ENCODE results near the gene CFAP20DC. TPM values are rescaled to one million over a fixed set of nuclear protein-coding genes. Genes with fewer than 3 reads are reported as not detected.
A peak's percentile ranks its signal among the peaks of the same experiment; 100 is the strongest.

The CFAP20DC gene
- total and polyA plus RNA-seq, 4 donors: 0.98 to 2.1 (median 1.5) TPM

DNA sequence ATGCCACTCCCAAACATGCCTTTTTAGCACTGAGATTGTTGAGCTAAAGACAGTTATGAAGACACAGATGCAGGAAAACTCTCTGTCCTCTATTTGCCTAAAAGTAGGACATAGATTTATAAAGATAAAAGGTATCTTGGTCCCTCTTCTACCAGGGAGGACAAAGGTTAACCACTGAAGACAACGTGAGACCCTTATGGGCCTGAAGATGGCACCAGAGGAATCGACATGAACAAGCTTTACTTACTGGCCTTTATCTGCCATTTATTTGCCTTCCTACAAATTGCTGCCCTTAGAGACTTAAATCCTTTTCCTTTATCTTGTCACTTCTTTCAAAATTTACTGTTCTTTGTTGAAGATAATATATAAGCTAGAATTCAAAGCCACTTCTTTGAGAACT is 273.6 kb downstream of the CFAP20DC start:
- DNase-seq (ENCODE audit: low spot score): no peak
- Histone ChIP-seq H3K4me3 (ENCODE audit: low read depth in 1 of 3, low read length in 3 of 3) (no peak overlapping the region), H3K27me3 (ENCODE audit: control insufficient read depth in 4 of 4, insufficient read depth in 4 of 4, low read length in 3 of 4) (no peaks in the 10 kb centered on the region), H3K36me3 (ENCODE audit: control insufficient read depth in 4 of 4, insufficient read depth in 3 of 4, low read depth in 1 of 4, low read length in 3 of 4) (no peaks in the 10 kb centered on the region), H3K27ac (ENCODE audit: low read depth in 1 of 2, low read length in 2 of 2) (no peak overlapping the region), H3K9ac (ENCODE audit: low read depth in 1 of 2, low read length in 2 of 2) (no peak overlapping the region), H3K4me1 (ENCODE audit: control insufficient read depth in 4 of 4, insufficient read depth in 4 of 4, low read length in 3 of 4) (no peaks in the 10 kb centered on the region), H3K9me3 (ENCODE audit: control insufficient read depth in 4 of 4, low read length in 3 of 4) (peaks cover 1 to 14% (median 4%) of the 10 kb centered on the region in 4 donors)
- 44% methylated on average over 2 of the region's 2 CpGs for WGBS
- no peak for TF ChIP-seq JUND (IDR thresholded peaks at IDR 0.05)
- TF ChIP-seq, protein P1, sequence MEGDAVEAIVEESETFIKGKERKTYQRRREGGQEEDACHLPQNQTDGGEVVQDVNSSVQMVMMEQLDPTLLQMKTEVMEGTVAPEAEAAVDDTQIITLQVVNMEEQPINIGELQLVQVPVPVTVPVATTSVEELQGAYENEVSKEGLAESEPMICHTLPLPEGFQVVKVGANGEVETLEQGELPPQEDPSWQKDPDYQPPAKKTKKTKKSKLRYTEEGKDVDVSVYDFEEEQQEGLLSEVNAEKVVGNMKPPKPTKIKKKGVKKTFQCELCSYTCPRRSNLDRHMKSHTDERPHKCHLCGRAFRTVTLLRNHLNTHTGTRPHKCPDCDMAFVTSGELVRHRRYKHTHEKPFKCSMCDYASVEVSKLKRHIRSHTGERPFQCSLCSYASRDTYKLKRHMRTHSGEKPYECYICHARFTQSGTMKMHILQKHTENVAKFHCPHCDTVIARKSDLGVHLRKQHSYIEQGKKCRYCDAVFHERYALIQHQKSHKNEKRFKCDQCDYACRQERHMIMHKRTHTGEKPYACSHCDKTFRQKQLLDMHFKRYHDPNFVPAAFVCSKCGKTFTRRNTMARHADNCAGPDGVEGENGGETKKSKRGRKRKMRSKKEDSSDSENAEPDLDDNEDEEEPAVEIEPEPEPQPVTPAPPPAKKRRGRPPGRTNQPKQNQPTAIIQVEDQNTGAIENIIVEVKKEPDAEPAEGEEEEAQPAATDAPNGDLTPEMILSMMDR (IDR thresholded peaks at IDR 0.05; ENCODE audit: low read depth, low read length, missing input control): peak; percentile 2
- TF ChIP-seq, protein P2, sequence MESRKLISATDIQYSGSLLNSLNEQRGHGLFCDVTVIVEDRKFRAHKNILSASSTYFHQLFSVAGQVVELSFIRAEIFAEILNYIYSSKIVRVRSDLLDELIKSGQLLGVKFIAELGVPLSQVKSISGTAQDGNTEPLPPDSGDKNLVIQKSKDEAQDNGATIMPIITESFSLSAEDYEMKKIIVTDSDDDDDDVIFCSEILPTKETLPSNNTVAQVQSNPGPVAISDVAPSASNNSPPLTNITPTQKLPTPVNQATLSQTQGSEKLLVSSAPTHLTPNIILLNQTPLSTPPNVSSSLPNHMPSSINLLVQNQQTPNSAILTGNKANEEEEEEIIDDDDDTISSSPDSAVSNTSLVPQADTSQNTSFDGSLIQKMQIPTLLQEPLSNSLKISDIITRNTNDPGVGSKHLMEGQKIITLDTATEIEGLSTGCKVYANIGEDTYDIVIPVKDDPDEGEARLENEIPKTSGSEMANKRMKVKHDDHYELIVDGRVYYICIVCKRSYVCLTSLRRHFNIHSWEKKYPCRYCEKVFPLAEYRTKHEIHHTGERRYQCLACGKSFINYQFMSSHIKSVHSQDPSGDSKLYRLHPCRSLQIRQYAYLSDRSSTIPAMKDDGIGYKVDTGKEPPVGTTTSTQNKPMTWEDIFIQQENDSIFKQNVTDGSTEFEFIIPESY (IDR thresholded peaks at IDR 0.05): no peak
- no peak for TF ChIP-seq FOXA2 (IDR thresholded peaks at IDR 0.05)
- peak; percentile 28 to 48 for TF ChIP-seq RAD21 (IDR thresholded peaks at IDR 0.05)
- no peak for TF ChIP-seq NR2F2 (IDR thresholded peaks at IDR 0.05)
- TF ChIP-seq RXRA (IDR thresholded peaks at IDR 0.05): no peak
- no peak for TF ChIP-seq HNF4G (IDR thresholded peaks at IDR 0.05)

DNA sequence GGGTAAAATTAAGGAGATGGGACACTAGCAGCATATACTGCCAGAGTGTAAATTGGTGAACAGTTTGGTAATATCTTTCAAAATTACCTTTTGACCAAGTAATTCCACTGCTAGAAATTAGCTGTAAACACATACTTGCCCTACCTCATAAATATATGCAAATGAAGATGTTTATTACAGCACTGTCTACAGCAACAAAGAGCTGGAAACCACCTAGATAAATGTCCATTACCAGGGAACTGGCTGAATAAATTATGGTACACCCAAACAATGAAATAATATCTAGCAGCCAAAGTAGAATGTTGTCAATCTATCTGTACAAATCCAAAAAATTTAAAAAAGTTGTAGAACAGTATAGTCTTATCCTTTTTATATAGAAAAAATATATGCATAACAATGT is 277.4 kb downstream of the CFAP20DC start:
- Histone ChIP-seq H3K27ac (ENCODE audit: low read depth in 1 of 2, low read length in 2 of 2) (no peak overlapping the region), H3K4me1 (ENCODE audit: control insufficient read depth in 4 of 4, insufficient read depth in 4 of 4, low read length in 3 of 4) (no peaks in the 10 kb centered on the region), H3K9me3 (ENCODE audit: control insufficient read depth in 4 of 4, low read length in 3 of 4) (no peaks in the 10 kb centered on the region), H3K9ac (ENCODE audit: low read depth in 1 of 2, low read length in 2 of 2) (no peak overlapping the region), H3K4me3 (ENCODE audit: low read depth in 1 of 3, low read length in 3 of 3) (no peak overlapping the region), H3K36me3 (ENCODE audit: control insufficient read depth in 4 of 4, insufficient read depth in 3 of 4, low read depth in 1 of 4, low read length in 3 of 4) (no peaks in the 10 kb centered on the region), H3K27me3 (ENCODE audit: control insufficient read depth in 4 of 4, insufficient read depth in 4 of 4, low read length in 3 of 4) (no peaks in the 10 kb centered on the region)
- DNase-seq (ENCODE audit: low spot score): no peak
- TF ChIP-seq, protein P2 (IDR thresholded peaks at IDR 0.05): no peak
- TF ChIP-seq RAD21 (IDR thresholded peaks at IDR 0.05): no peak

DNA sequence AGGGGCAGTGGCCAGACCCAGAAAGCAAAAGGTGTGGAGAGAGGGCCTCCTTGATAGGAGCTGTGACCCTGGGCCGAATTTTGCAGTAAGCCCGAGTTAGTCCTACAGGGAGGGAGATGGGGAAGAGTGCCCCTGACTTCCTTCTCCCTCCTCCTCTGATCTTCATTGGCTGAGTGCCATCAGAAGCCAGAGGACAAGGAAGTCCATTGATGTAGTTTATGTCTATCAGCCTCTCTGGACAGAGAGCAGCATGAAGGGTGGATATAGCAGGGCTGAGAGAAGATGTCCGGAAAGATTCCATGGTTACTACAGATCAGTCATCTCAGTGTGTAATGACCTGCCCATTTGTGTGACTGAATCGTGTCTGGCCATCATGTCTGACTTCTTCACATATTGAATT is 280.8 kb downstream of the CFAP20DC start:
- Histone ChIP-seq H3K36me3 (ENCODE audit: control insufficient read depth in 4 of 4, insufficient read depth in 3 of 4, low read depth in 1 of 4, low read length in 3 of 4) (no peaks in the 10 kb centered on the region), H3K9ac (ENCODE audit: low read depth in 1 of 2, low read length in 2 of 2) (no peak overlapping the region), H3K4me3 (ENCODE audit: low read depth in 1 of 3, low read length in 3 of 3) (no peak overlapping the region), H3K27ac (ENCODE audit: low read depth in 1 of 2, low read length in 2 of 2) (no peak overlapping the region), H3K4me1 (ENCODE audit: control insufficient read depth in 4 of 4, insufficient read depth in 4 of 4, low read length in 3 of 4) (no peaks in the 10 kb centered on the region), H3K9me3 (ENCODE audit: control insufficient read depth in 4 of 4, low read length in 3 of 4) (no peaks in the 10 kb centered on the region), H3K27me3 (ENCODE audit: control insufficient read depth in 4 of 4, insufficient read depth in 4 of 4, low read length in 3 of 4) (no peaks in the 10 kb centered on the region)
- 82% methylated on average over 4 of the region's 4 CpGs for WGBS
- no peak for DNase-seq (ENCODE audit: low spot score)
- TF ChIP-seq SP1 (IDR thresholded peaks at IDR 0.05) (no peak), HNF4G (IDR thresholded peaks at IDR 0.05) (no peak), FOXA2 (IDR thresholded peaks at IDR 0.05) (no peak), EGR1 (IDR thresholded peaks at IDR 0.05; ENCODE audit: low read depth in 2 of 2) (no peak), GABPA (IDR thresholded peaks at IDR 0.05 in 1 of 2, conservative IDR thresholded peaks at IDR 0.05 in 1 of 2) (no peak), YY1 (IDR thresholded peaks at IDR 0.05) (no peak), RAD21 (IDR thresholded peaks at IDR 0.05) (no peak), NR2F2 (IDR thresholded peaks at IDR 0.05) (no peak), TAF1 (conservative IDR thresholded peaks at IDR 0.05) (no peak), JUND (IDR thresholded peaks at IDR 0.05) (no peak)
- TF ChIP-seq, protein P2 (IDR thresholded peaks at IDR 0.05): no peak
- TF ChIP-seq, protein P1 (IDR thresholded peaks at IDR 0.05; ENCODE audit: low read depth, low read length, missing input control): no peak
- TF ChIP-seq, protein P3, sequence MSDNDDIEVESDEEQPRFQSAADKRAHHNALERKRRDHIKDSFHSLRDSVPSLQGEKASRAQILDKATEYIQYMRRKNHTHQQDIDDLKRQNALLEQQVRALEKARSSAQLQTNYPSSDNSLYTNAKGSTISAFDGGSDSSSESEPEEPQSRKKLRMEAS (IDR thresholded peaks at IDR 0.05): no peak
